T-helper 2 cell (primary cell): ENCODE data around the gene PDK2.
A peak's percentile ranks its signal among the peaks of the same experiment; 100 is the strongest.

Experiments used
- DNase-seq, 5 experiments: peaks; one replicate each; pipeline versions ENCODE4 v3.0.0 to v3.0.0-alpha.2; 2012 to 2022
- total RNA-seq, 2 donors: gene quantifications; one replicate each; lab custom pipeline; 2026; lab: John Stamatoyannopoulos, UW

The PDK2 gene
- 6.5 to 14.3 reads per million in 2 donors for total RNA-seq

GRCh38 chr17:50094753-50095619 is at the start of gene PDK2:
PDK2 (plus strand) TSS chr17:50095351; CDS start chr17:50095436, 85 bp downstream.
- peak; percentile 89 to 98 (median 95) for DNase-seq

GRCh38 chr17:50046179-50046578 is 49.0 kb upstream of the PDK2 start:
- no peak for DNase-seq

GRCh38 chr17:50046667-50047066 is 48.5 kb upstream of the PDK2 start:
- DNase-seq = no peak

- DNase-seq = no peak
Observed at GRCh38 chr17:50047083-50047482, 48.1 kb upstream of the PDK2 start.

- DNase-seq = no peak
Observed at GRCh38 chr17:50047488-50048126, 47.5 kb upstream of the PDK2 start.

- DNase-seq = no peak
Observed at GRCh38 chr17:50048146-50048720, 46.9 kb upstream of the PDK2 start.

GRCh38 chr17:50048988-50049387 is 46.2 kb upstream of the PDK2 start:
- no peak for DNase-seq

GRCh38 chr17:50049636-50050035 is 45.5 kb upstream of the PDK2 start:
- no peak for DNase-seq

GRCh38 chr17:50050431-50051032 is 44.6 kb upstream of the PDK2 start:
- DNase-seq = no peak

- peak in 1 of 5 experiments; percentile 39 for DNase-seq
Observed at GRCh38 chr17:50051082-50051576, 44.0 kb upstream of the PDK2 start.

- no peak for DNase-seq
Observed at GRCh38 chr17:50051606-50052005, 43.5 kb upstream of the PDK2 start.

- DNase-seq = no peak
Observed at GRCh38 chr17:50052241-50052796, 42.8 kb upstream of the PDK2 start.

GRCh38 chr17:50052822-50053653 is 42.1 kb upstream of the PDK2 start:
- no peak for DNase-seq

GRCh38 chr17:50053654-50053960 is 41.5 kb upstream of the PDK2 start:
- no peak for DNase-seq

GRCh38 chr17:50055055-50055425 is 40.1 kb upstream of the PDK2 start:
- peak in 2 of 5 experiments; percentile 10 to 22 for DNase-seq

- DNase-seq = peak; percentile 40 to 60 (median 47)
Observed at GRCh38 chr17:50055426-50056216, 39.5 kb upstream of the PDK2 start, which contains the start of gene ITGA3. ITGA3 (plus strand) TSS chr17:50056110; CDS start chr17:50056440, 330 bp downstream.

- DNase-seq = peak; percentile 18 to 51 (median 41)
Observed at GRCh38 chr17:50056217-50056960, 38.8 kb upstream of the PDK2 start.

- no peak for DNase-seq
Observed at GRCh38 chr17:50056961-50057330, 38.2 kb upstream of the PDK2 start.

- no peak for DNase-seq
Observed at GRCh38 chr17:50057521-50057991, 37.6 kb upstream of the PDK2 start.
